NB4 (cell line): Measurements from ENCODE around the gene CEP162.

Experiments used
- DNase-seq: peaks from one replicate; pipeline ENCODE4 v3.0.0; 2010; ENCODE audit warnings: low read depth
- H3K4me3 ChIP-seq: one replicate; pipeline ENCODE4 v1.5.1; 2011; ENCODE audit warnings: mild to moderate bottlenecking, low read depth, low read length, moderate library complexity
- MYC ChIP-seq: IDR thresholded peaks from 2 replicates; pipeline ENCODE4 v1.6.1; 2011; ENCODE audit warnings: low read depth, low read length
- POLR2A ChIP-seq: IDR thresholded peaks from 2 replicates; pipeline ENCODE4 v1.6.1; 2011; ENCODE audit warnings: mild to moderate bottlenecking; ENCODE audit not compliant: insufficient read length; ENCODE audit errors: extremely low read depth
- TF ChIP-seq, protein P1 (sequence below): IDR thresholded peaks from one replicate; pipeline ENCODE4 v1.5.1; 2012; ENCODE audit warnings: low read depth, low read length
- TF ChIP-seq, protein P2 (sequence below): IDR thresholded peaks from 2 replicates; pipeline ENCODE4 v1.6.1; 2011; ENCODE audit warnings: low read depth, low read length

The CEP162 gene

DNA sequence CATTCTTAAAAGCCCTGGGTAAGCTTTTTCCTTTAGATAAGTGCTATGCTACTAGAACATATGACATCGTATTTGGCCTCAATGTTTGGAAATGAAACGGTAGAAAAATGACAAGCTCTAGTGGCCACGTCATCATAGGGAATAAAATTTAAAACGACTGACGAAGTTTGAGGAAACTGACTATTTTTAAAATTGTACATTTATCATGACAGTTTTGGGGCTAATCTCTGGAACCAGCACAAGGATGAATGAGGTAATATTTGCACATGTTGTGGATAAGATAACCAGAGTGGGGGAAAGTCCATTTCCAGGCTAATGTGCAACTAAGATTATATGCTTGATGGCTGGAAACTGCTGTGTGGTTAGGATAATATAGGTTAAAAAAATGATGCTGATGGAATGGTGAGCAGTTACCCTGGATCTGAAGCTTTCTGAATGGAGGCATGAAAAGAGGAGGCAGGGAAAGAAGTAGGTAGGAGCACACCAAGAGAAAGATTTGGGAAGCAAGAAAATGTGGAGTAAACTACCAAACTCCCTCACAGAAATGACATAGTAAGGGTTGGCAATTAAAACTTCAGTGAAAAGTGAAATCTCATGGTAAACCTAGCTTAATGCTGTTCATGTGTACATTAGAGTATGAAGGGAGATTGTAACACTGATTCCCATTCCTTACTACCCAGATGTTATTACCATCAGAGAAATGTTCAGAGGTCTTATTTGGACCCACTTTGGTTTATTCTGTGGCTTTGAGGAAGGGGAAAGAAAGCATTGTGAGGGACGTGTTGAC, 42.7 kb upstream of the CEP162 start:
- H3K4me3 ChIP-seq, result no peak overlapping the region
- no peak for TF ChIP-seq MYC
- TF ChIP-seq POLR2A, result no peak
- TF ChIP-seq, protein P1, sequence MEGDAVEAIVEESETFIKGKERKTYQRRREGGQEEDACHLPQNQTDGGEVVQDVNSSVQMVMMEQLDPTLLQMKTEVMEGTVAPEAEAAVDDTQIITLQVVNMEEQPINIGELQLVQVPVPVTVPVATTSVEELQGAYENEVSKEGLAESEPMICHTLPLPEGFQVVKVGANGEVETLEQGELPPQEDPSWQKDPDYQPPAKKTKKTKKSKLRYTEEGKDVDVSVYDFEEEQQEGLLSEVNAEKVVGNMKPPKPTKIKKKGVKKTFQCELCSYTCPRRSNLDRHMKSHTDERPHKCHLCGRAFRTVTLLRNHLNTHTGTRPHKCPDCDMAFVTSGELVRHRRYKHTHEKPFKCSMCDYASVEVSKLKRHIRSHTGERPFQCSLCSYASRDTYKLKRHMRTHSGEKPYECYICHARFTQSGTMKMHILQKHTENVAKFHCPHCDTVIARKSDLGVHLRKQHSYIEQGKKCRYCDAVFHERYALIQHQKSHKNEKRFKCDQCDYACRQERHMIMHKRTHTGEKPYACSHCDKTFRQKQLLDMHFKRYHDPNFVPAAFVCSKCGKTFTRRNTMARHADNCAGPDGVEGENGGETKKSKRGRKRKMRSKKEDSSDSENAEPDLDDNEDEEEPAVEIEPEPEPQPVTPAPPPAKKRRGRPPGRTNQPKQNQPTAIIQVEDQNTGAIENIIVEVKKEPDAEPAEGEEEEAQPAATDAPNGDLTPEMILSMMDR, result no peak
- TF ChIP-seq, protein P2, sequence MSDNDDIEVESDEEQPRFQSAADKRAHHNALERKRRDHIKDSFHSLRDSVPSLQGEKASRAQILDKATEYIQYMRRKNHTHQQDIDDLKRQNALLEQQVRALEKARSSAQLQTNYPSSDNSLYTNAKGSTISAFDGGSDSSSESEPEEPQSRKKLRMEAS, result no peak
- DNase-seq, result no peak

DNA sequence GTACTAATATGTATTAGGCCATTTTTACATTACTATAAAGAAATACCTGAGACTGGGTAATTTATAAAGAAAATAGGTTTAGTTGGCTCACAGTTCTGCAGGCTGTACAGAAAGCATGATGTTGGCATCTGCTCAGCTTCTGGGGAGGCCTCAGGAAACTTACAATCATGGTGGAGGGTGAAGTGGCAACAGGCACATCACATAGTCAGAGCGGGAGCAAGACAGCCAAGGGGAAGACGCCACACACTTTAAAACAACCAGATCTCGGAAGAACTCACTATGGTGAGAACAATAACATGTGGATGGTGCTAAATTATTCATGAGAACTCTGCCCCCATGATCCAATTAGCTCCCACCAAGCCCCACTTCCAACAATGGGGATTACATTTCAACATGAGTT, 41.3 kb upstream of the CEP162 start:
- H3K4me3 ChIP-seq, result no peak overlapping the region
- TF ChIP-seq, protein P1, result no peak
- TF ChIP-seq POLR2A (no peak), MYC (no peak)
- TF ChIP-seq, protein P2, result no peak
- DNase-seq, result no peak

DNA sequence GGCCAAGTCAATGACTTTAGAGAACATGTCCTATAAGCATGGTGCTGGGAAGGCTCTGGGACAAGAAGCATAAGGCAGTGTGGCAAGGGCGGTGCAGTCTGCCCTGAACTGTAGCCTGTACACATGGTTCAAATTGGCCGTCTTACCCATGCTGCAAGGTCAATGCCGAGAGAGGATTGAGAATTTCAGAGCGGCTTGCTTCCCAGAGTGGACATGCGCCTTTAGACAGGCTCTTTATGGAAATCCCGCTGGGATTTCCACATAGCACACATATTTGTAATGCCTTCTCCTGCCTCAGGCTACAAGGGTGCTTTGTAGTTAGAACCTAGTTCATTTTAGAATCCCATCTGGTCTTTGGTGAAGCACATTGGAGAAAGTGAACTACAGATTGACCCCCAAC, 36.1 kb upstream of the CEP162 start:
- TF ChIP-seq POLR2A (no peak), MYC (no peak)
- TF ChIP-seq, protein P1, result no peak
- TF ChIP-seq, protein P2, result no peak
- DNase-seq, result no peak
- H3K4me3 ChIP-seq, result no peak overlapping the region

DNA sequence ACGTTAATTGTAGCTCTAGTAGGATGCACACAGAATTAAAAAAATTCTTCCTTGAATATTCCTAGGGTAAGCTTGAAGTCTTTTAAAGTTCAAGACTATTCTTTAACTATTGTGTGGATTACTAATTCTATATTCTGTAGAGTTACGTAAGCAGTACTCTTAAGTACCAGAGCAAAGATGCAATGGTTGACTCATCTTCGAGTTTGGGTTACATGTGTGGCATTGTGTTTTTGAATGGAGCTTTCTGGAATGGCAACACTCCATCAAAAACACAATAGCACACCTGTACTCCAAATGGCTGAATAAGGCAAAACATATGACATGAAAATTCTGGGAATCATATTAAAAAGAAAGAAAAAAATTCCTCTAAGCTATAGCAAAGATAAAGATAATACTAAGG, 33.5 kb upstream of the CEP162 start:
- H3K4me3 ChIP-seq, result no peak overlapping the region
- DNase-seq, result no peak
- TF ChIP-seq MYC, result no peak
- no peak for TF ChIP-seq POLR2A
- TF ChIP-seq, protein P1, result no peak
- TF ChIP-seq, protein P2, result no peak

DNA sequence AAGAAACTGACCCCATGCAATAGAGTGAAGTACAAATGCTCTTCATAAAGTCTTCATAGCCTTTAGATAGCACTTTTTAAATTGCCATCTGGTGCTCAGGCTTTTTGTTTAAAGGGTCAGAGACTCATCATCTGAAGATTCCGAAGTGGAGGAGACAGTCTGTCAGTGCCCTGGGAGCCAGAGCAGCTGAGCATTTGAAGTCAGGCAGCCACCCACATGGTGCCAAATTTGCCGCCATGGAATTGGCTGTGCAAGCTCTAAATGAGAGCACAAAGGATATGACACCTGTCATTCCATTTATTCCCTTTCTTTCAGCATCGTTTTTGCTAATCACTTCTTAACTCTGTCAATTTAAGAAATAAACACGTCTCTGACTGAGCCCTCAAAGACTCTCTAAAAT, 32.8 kb upstream of the CEP162 start:
- no peak overlapping the region for H3K4me3 ChIP-seq
- no peak for DNase-seq
- TF ChIP-seq POLR2A (no peak), MYC (no peak)
- TF ChIP-seq, protein P2, result no peak
- TF ChIP-seq, protein P1, result no peak
